Prostate gland (tissue), 2 donors: ENCODE measurements around the gene CFAP107.

Experiments
- POLR2A ChIP-seq: fragments of 450-650 bp; IDR thresholded peaks from one replicate; pipeline ENCODE4 v1.6.1; 2016; ENCODE audit warnings: antibody characterized with exemption, mild to moderate bottlenecking
- POLR2AphosphoS5 ChIP-seq: sonication (generic); formaldehyde crosslinking; IDR thresholded peaks from one replicate; pipeline ENCODE4 v1.6.1; 2017; ENCODE audit warnings: antibody characterized with exemption
- TF ChIP-seq, protein P1 (sequence below), 4 experiments: fragments of 200-600 bp in 2 of 4; fragments of 450-650 bp in 2 of 4; sonication (generic) in 2 of 4; IDR thresholded peaks; 1 replicate in 3 of 4; 2 replicates in 1 of 4; pipeline ENCODE4 v1.5.1; 2016 to 2019; ENCODE audit warnings: antibody characterized with exemption in 4 of 4, mild to moderate bottlenecking in 2 of 4, moderate library complexity in 2 of 4

DNA sequence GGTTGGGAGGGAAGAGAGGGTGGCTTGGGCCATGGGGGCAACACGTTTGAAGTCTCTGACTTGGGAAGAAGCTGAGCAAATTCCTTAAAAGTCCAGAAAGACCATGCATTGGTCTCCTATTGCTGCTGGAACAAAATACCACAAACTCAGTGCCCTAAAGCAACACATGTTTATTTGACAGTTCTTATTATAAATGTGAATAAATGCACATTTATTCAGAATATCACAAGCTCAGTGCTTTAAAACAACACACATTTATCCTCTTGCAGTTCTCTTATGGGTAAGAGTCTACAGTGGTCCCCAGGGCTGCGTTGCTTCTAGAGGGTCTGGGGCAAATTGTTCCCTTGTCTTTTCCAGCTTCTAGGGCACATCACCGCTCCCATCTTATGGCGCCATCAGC lies 17.5 kb downstream of the CFAP107 start:
- TF ChIP-seq, protein P1, sequence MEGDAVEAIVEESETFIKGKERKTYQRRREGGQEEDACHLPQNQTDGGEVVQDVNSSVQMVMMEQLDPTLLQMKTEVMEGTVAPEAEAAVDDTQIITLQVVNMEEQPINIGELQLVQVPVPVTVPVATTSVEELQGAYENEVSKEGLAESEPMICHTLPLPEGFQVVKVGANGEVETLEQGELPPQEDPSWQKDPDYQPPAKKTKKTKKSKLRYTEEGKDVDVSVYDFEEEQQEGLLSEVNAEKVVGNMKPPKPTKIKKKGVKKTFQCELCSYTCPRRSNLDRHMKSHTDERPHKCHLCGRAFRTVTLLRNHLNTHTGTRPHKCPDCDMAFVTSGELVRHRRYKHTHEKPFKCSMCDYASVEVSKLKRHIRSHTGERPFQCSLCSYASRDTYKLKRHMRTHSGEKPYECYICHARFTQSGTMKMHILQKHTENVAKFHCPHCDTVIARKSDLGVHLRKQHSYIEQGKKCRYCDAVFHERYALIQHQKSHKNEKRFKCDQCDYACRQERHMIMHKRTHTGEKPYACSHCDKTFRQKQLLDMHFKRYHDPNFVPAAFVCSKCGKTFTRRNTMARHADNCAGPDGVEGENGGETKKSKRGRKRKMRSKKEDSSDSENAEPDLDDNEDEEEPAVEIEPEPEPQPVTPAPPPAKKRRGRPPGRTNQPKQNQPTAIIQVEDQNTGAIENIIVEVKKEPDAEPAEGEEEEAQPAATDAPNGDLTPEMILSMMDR (IDR thresholded peaks at IDR 0.05) = no peak
- TF ChIP-seq POLR2AphosphoS5 (no peak), POLR2A (no peak)
